ENCODE data around the gene DNAH6.

DNAH6 gene

DNA sequence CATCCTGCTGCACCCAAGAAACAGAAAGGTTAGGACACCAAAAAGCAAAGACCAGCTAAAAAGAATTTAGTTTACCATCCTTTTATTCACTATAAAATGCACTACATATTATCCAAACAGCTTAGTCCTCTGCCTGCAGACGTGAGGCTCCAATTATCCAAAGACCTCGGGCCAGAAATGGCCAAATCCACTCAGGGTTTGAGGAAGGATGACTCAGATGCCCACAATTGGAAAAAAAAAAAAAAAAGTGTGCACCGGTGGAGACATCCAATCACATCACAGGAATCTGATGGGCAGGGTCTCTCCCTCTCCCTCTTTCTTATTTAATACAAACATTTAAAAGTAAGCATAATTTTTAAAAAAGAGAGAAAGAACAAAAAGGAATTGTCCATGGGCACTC, 298.8 kb downstream of the DNAH6 start:
- Histone ChIP-seq H3K27me3 (ENCODE audit: control insufficient read depth in 1 of 2, insufficient read depth in 1 of 2, low read length in 2 of 2) (peaks cover 16 to 24% of the 10 kb centered on the region in 2 experiments), H2BK12ac (ENCODE audit: low read length in 2 of 2) (no peak overlapping the region), H2BK5ac (ENCODE audit: low read depth, low read length, poor library complexity, severe bottlenecking) (no peak overlapping the region), H3K27ac (ENCODE audit: low read length, poor library complexity, severe bottlenecking) (no peak overlapping the region), H3K23ac (ENCODE audit: low read length in 2 of 2) (no peak overlapping the region), H2BK15ac (ENCODE audit: low read depth, poor library complexity, severe bottlenecking) (no peak overlapping the region), H3K79me1 (replicated peaks; ENCODE audit: low read length, poor library complexity, severe bottlenecking) (no peaks in the 10 kb centered on the region), H4K8ac (ENCODE audit: low read length) (no peak overlapping the region), H3K18ac (ENCODE audit: low read depth in 1 of 2, low read length in 2 of 2) (no peak overlapping the region), H2AFZ (ENCODE audit: low read depth, low read length) (no peak overlapping the region), H3K4ac (ENCODE audit: low read depth in 1 of 2, low read length in 2 of 2) (no peak overlapping the region), H3K4me1 (ENCODE audit: control insufficient read depth, insufficient read depth, low read depth, low read length) (peaks cover 1% of the 10 kb centered on the region), H2BK120ac (ENCODE audit: low read depth, low read length) (no peak overlapping the region), H3K36me3 (ENCODE audit: control insufficient read depth in 1 of 2, insufficient read depth in 2 of 2, low read depth in 1 of 2, low read length in 2 of 2) (no peaks in the 10 kb centered on the region), H4K91ac (ENCODE audit: low read length) (no peak overlapping the region), H3K14ac (ENCODE audit: low read length in 2 of 2) (peak overlapping the region in 1 of 2 experiments; percentile 58), H3K9me3 (ENCODE audit: control insufficient read depth, low read length) (no peaks in the 10 kb centered on the region), H3K4me3 (ENCODE audit: insufficient read depth in 1 of 2, low read depth in 1 of 2, low read length in 2 of 2) (no peak overlapping the region), H2AK5ac (ENCODE audit: low read length, severe bottlenecking) (no peak overlapping the region), H3K9ac (ENCODE audit: low read length) (no peak overlapping the region), H3K4me2 (ENCODE audit: low read length, poor library complexity, severe bottlenecking) (no peak overlapping the region)
- 57% methylated on average over 2 of the region's 3 CpGs for WGBS
- no peak for DNase-seq

DNA sequence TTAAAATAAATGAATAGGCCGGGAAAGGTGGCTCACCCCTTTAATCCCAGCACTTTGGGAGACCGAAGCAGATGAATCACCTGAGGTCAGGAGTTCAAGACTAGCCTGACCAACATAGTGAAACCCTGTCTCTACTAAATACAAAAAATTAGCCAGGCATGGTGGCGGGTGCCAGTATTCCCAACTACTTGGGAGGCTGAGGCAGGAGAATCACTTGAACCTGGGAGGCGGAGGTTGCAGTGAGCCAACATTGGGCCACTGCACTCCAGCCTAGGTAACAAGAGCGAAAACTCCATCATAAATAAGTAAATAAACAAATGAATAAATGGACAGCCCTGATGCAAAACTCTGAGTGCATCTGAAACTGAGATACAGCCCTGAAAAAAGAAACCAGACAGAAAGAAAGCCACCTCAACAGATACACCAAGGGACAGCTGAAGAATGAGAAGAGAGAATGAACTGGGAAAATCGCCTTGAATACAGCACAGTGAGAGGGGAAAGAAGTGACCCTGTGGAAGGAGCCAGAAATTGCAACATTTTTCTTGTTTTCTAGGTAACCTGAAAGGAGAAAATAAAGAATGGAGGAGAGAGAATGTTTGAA, 300.2 kb downstream of the DNAH6 start:
- H2BK15ac ChIP-seq (ENCODE audit: low read depth, poor library complexity, severe bottlenecking): no peak overlapping the region
- no peak overlapping the region for H2BK5ac ChIP-seq (ENCODE audit: low read depth, low read length, poor library complexity, severe bottlenecking)
- H4K8ac ChIP-seq (ENCODE audit: low read length): no peak overlapping the region
- no peaks in the 10 kb centered on the region for H3K36me3 ChIP-seq (ENCODE audit: control insufficient read depth in 1 of 2, insufficient read depth in 2 of 2, low read depth in 1 of 2, low read length in 2 of 2)
- H3K9ac ChIP-seq (ENCODE audit: low read length): no peak overlapping the region
- H3K4me1 ChIP-seq (ENCODE audit: control insufficient read depth, insufficient read depth, low read depth, low read length): peaks cover 1% of the 10 kb centered on the region
- no peak overlapping the region for H3K18ac ChIP-seq (ENCODE audit: low read depth in 1 of 2, low read length in 2 of 2)
- no peak overlapping the region for H2AK5ac ChIP-seq (ENCODE audit: low read length, severe bottlenecking)
- H3K79me1 ChIP-seq (replicated peaks; ENCODE audit: low read length, poor library complexity, severe bottlenecking): no peaks in the 10 kb centered on the region
- no peak overlapping the region for H3K4ac ChIP-seq (ENCODE audit: low read depth in 1 of 2, low read length in 2 of 2)
- H3K9me3 ChIP-seq (ENCODE audit: control insufficient read depth, low read length): no peaks in the 10 kb centered on the region
- no peak overlapping the region for H3K14ac ChIP-seq (ENCODE audit: low read length in 2 of 2)
- 90% methylated on average over 5 of the region's 6 CpGs for WGBS
- DNase-seq: no peak
- no peak overlapping the region for H3K27ac ChIP-seq (ENCODE audit: low read length, poor library complexity, severe bottlenecking)
- no peak overlapping the region for H3K4me2 ChIP-seq (ENCODE audit: low read length, poor library complexity, severe bottlenecking)
- no peak overlapping the region for H2BK12ac ChIP-seq (ENCODE audit: low read length in 2 of 2)
- no peak overlapping the region for H4K91ac ChIP-seq (ENCODE audit: low read length)
- H3K23ac ChIP-seq (ENCODE audit: low read length in 2 of 2): no peak overlapping the region
- H3K27me3 ChIP-seq (ENCODE audit: control insufficient read depth in 1 of 2, insufficient read depth in 1 of 2, low read length in 2 of 2): peaks cover 12 to 29% of the 10 kb centered on the region in 2 experiments
- no peak overlapping the region for H2BK120ac ChIP-seq (ENCODE audit: low read depth, low read length)
- H3K4me3 ChIP-seq (ENCODE audit: insufficient read depth in 1 of 2, low read depth in 1 of 2, low read length in 2 of 2): no peak overlapping the region
- no peak overlapping the region for H2AFZ ChIP-seq (ENCODE audit: low read depth, low read length)

DNA sequence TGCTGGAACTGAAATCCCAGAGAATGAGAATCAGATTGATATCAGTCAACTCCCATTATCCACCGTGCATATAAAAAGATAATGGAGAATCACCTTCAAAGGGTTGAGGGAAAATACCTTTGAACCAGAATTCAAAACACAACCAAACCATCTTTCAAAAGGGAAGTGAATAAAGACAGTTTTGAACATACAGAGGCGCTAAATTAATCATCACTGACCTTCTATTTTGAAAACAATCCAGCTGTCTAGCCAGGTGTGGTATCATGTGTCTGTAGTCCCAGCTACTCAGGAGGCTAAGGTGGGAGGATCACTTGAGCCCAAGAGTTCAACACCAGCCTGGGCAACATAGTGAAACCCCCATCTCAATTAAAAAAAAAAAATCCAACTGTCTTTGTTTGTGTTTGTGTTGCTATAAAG, 300.9 kb downstream of the DNAH6 start:
- Histone ChIP-seq H3K36me3 (ENCODE audit: control insufficient read depth in 1 of 2, insufficient read depth in 2 of 2, low read depth in 1 of 2, low read length in 2 of 2) (no peaks in the 10 kb centered on the region), H2AK5ac (ENCODE audit: low read length, severe bottlenecking) (no peak overlapping the region), H3K27me3 (ENCODE audit: control insufficient read depth in 1 of 2, insufficient read depth in 1 of 2, low read length in 2 of 2) (peaks cover 12 to 29% of the 10 kb centered on the region in 2 experiments), H3K9me3 (ENCODE audit: control insufficient read depth, low read length) (no peaks in the 10 kb centered on the region), H3K4ac (ENCODE audit: low read depth in 1 of 2, low read length in 2 of 2) (no peak overlapping the region), H2BK15ac (ENCODE audit: low read depth, poor library complexity, severe bottlenecking) (no peak overlapping the region), H3K14ac (ENCODE audit: low read length in 2 of 2) (no peak overlapping the region), H3K4me3 (ENCODE audit: insufficient read depth in 1 of 2, low read depth in 1 of 2, low read length in 2 of 2) (no peak overlapping the region), H2AFZ (ENCODE audit: low read depth, low read length) (no peak overlapping the region), H2BK12ac (ENCODE audit: low read length in 2 of 2) (no peak overlapping the region), H2BK5ac (ENCODE audit: low read depth, low read length, poor library complexity, severe bottlenecking) (no peak overlapping the region), H3K27ac (ENCODE audit: low read length, poor library complexity, severe bottlenecking) (no peak overlapping the region), H3K18ac (ENCODE audit: low read depth in 1 of 2, low read length in 2 of 2) (no peak overlapping the region), H2BK120ac (ENCODE audit: low read depth, low read length) (no peak overlapping the region), H3K4me2 (ENCODE audit: low read length, poor library complexity, severe bottlenecking) (no peak overlapping the region), H3K9ac (ENCODE audit: low read length) (no peak overlapping the region), H4K8ac (ENCODE audit: low read length) (no peak overlapping the region), H3K23ac (ENCODE audit: low read length in 2 of 2) (no peak overlapping the region), H3K4me1 (ENCODE audit: control insufficient read depth, insufficient read depth, low read depth, low read length) (peaks cover 1% of the 10 kb centered on the region), H4K91ac (ENCODE audit: low read length) (no peak overlapping the region), H3K79me1 (replicated peaks; ENCODE audit: low read length, poor library complexity, severe bottlenecking) (no peaks in the 10 kb centered on the region)
- no peak for DNase-seq
- WGBS: no CpG with 5 or more reads among the region's 2 CpGs

GRCh38 chr2:84821806-84822205, 305.5 kb downstream of the DNAH6 start:
- WGBS: 93% methylated on average over 5 of the region's 7 CpGs
- H2BK12ac ChIP-seq (ENCODE audit: low read length in 2 of 2): peak overlapping the region in 1 of 2 experiments; percentile 28
- H3K4me2 ChIP-seq (ENCODE audit: low read length, poor library complexity, severe bottlenecking): no peak overlapping the region
- H3K9ac ChIP-seq (ENCODE audit: low read length): no peak overlapping the region
- no peak overlapping the region for H4K8ac ChIP-seq (ENCODE audit: low read length)
- H3K27ac ChIP-seq (ENCODE audit: low read length, poor library complexity, severe bottlenecking): no peak overlapping the region
- no peak overlapping the region for H2AFZ ChIP-seq (ENCODE audit: low read depth, low read length)
- no peaks in the 10 kb centered on the region for H3K9me3 ChIP-seq (ENCODE audit: control insufficient read depth, low read length)
- H3K14ac ChIP-seq (ENCODE audit: low read length in 2 of 2): no peak overlapping the region
- H3K36me3 ChIP-seq (ENCODE audit: control insufficient read depth in 1 of 2, insufficient read depth in 2 of 2, low read depth in 1 of 2, low read length in 2 of 2): no peaks in the 10 kb centered on the region
- H3K27me3 ChIP-seq (ENCODE audit: control insufficient read depth in 1 of 2, insufficient read depth in 1 of 2, low read length in 2 of 2): peaks cover 0 to 11% of the 10 kb centered on the region in 2 experiments
- H2BK120ac ChIP-seq (ENCODE audit: low read depth, low read length): no peak overlapping the region
- no peak overlapping the region for H2BK5ac ChIP-seq (ENCODE audit: low read depth, low read length, poor library complexity, severe bottlenecking)
- no peak overlapping the region for H3K23ac ChIP-seq (ENCODE audit: low read length in 2 of 2)
- no peak overlapping the region for H3K4me3 ChIP-seq (ENCODE audit: insufficient read depth in 1 of 2, low read depth in 1 of 2, low read length in 2 of 2)
- H3K4me1 ChIP-seq (ENCODE audit: control insufficient read depth, insufficient read depth, low read depth, low read length): no peaks in the 10 kb centered on the region
- no peak for DNase-seq
- H3K79me1 ChIP-seq (replicated peaks; ENCODE audit: low read length, poor library complexity, severe bottlenecking): no peaks in the 10 kb centered on the region
- H3K4ac ChIP-seq (ENCODE audit: low read depth in 1 of 2, low read length in 2 of 2): no peak overlapping the region
- H3K18ac ChIP-seq (ENCODE audit: low read depth in 1 of 2, low read length in 2 of 2): no peak overlapping the region
- H2BK15ac ChIP-seq (ENCODE audit: low read depth, poor library complexity, severe bottlenecking): no peak overlapping the region
- no peak overlapping the region for H4K91ac ChIP-seq (ENCODE audit: low read length)
- H2AK5ac ChIP-seq (ENCODE audit: low read length, severe bottlenecking): no peak overlapping the region
